ENCODE results near the gene HS3ST2. TPM values are rescaled to one million over a fixed set of nuclear protein-coding genes. Genes with fewer than 3 reads are reported as not detected.

HS3ST2 gene
- total RNA-seq, 1 donor from 2014 or later: 0.38 TPM

DNA sequence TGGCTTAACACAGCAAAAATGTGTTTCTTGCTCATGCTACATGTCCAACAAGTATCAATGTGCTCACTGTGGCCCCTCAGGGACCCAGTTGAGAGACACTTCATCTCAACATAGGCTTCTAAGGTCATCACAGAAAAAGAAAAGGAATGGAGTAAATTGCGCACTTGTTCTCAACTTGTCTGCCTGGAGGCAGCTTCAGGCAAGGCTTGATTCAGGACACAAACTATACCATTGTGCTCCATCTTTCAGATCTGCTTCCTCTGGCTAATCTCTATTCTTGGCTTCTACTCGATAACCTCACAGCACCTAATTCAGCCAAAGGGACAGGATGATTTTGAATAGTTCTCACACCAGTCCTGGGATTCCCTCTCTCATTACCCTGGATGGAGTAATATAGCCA is 35.6 kb downstream of the HS3ST2 start:
- Histone ChIP-seq H3K27ac (replicated peaks) (no peak overlapping the region), H3K27me3 (ENCODE audit: low read depth) (peaks cover 83% of the 10 kb centered on the region), H3K4me1 (no peaks in the 10 kb centered on the region), H3K36me3 (no peaks in the 10 kb centered on the region), H3K4me3 (no peak overlapping the region), H3K9me3 (replicated peaks) (no peaks in the 10 kb centered on the region)
- intact Hi-C loops (cut with micrococcal nuclease): no loop called here
- no peak for DNase-seq
- TF ChIP-seq, protein P1, sequence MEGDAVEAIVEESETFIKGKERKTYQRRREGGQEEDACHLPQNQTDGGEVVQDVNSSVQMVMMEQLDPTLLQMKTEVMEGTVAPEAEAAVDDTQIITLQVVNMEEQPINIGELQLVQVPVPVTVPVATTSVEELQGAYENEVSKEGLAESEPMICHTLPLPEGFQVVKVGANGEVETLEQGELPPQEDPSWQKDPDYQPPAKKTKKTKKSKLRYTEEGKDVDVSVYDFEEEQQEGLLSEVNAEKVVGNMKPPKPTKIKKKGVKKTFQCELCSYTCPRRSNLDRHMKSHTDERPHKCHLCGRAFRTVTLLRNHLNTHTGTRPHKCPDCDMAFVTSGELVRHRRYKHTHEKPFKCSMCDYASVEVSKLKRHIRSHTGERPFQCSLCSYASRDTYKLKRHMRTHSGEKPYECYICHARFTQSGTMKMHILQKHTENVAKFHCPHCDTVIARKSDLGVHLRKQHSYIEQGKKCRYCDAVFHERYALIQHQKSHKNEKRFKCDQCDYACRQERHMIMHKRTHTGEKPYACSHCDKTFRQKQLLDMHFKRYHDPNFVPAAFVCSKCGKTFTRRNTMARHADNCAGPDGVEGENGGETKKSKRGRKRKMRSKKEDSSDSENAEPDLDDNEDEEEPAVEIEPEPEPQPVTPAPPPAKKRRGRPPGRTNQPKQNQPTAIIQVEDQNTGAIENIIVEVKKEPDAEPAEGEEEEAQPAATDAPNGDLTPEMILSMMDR (IDR thresholded peaks at IDR 0.05; ENCODE audit: borderline replicate concordance): no peak

DNA sequence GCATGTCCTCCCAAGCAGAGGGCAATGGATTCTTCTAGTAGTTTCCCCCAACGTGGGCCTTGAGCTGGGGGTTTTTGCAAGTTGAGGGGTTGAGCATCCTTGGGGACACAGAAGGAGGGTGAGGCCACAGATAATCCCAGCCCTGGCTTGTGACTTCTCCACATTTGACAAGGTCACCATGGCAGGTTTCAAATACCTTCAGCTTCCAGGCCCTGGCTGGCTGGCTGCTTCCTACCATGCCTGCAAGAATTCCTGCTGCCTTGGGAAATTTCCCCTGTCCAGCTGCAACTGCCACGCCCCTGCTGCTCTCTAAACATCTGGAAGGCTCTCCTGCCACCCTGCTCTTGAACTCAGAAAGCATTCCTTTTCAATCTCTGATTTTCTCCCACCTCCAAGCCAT is 41.3 kb downstream of the HS3ST2 start:
- intact Hi-C loops (cut with micrococcal nuclease): no loop called here
- Histone ChIP-seq H3K27ac (replicated peaks) (no peak overlapping the region), H3K4me1 (no peaks in the 10 kb centered on the region), H3K27me3 (ENCODE audit: low read depth) (peaks cover 40% of the 10 kb centered on the region), H3K4me3 (no peak overlapping the region), H3K9me3 (replicated peaks) (no peaks in the 10 kb centered on the region), H3K36me3 (no peaks in the 10 kb centered on the region)
- TF ChIP-seq, protein P1 (IDR thresholded peaks at IDR 0.05; ENCODE audit: borderline replicate concordance): no peak
- DNase-seq: no peak

DNA sequence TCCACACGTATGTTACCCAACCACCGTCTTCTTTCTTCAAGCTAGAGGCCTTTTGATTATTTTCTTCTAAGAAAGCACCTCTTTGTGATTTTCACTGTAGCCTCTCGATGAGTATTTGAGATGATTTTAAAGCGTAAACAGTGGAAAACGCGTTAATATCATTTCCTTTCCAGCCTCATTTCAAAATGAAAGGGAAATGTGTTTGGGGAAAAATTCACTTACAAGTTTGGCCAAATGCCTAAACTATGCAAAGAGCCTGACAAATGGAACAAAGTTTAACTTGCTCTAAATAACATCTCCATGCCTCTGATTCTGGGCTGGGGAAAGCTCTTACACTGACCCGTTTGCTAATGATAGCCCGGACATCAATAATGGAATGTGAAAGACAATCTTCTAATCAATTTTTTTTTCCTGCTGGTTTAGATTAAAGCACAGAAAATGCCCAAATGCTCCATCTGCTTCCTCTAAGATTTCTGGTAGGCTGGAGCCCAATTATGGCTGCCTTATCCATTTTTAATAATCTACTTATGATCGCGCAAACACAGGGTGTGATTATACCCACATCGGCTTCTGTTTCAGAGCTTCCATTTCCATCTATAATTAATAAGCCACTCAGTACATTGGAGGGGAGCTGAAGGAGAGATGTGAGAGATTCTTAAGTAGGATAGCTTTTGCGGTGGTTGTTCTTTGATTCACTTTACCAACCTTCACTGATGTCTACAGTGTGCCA is 43.5 kb downstream of the HS3ST2 start:
- H3K4me3 ChIP-seq: no peak overlapping the region
- intact Hi-C loops (cut with micrococcal nuclease): no loop called here
- no peak overlapping the region for H3K27ac ChIP-seq (replicated peaks)
- DNase-seq: no peak
- peaks cover 38% of the 10 kb centered on the region for H3K27me3 ChIP-seq (ENCODE audit: low read depth)
- H3K9me3 ChIP-seq (replicated peaks): no peaks in the 10 kb centered on the region
- H3K36me3 ChIP-seq: no peaks in the 10 kb centered on the region
- H3K4me1 ChIP-seq: no peaks in the 10 kb centered on the region
- TF ChIP-seq, protein P1 (IDR thresholded peaks at IDR 0.05; ENCODE audit: borderline replicate concordance): no peak

DNA sequence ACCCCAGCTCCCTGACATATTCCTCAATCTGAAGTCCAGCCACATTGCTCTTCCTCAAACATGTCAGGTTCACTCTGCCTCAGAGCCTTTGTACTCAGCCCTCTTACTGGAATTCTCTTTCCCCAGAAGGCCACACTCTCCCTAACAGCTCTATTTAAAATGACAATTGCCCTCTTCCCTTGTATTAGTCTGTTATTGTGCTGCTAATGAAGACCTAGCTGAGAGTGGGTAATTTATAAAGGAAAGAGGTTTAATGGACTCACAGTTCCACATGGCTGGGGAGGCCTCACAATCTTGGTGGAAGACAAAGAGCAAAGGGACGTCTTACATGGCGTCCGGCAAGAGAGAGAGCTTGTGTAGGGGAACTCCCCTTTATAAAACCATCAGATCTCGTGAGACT is 46.0 kb downstream of the HS3ST2 start:
- no peak for DNase-seq
- intact Hi-C loops (cut with micrococcal nuclease): no loop called here
- TF ChIP-seq, protein P1 (IDR thresholded peaks at IDR 0.05; ENCODE audit: borderline replicate concordance): no peak
- H3K4me3 ChIP-seq: no peak overlapping the region
- no peaks in the 10 kb centered on the region for H3K9me3 ChIP-seq (replicated peaks)
- H3K36me3 ChIP-seq: no peaks in the 10 kb centered on the region
- H3K27ac ChIP-seq (replicated peaks): no peak overlapping the region
- peaks cover 42% of the 10 kb centered on the region for H3K27me3 ChIP-seq (ENCODE audit: low read depth)
- H3K4me1 ChIP-seq: no peaks in the 10 kb centered on the region

DNA sequence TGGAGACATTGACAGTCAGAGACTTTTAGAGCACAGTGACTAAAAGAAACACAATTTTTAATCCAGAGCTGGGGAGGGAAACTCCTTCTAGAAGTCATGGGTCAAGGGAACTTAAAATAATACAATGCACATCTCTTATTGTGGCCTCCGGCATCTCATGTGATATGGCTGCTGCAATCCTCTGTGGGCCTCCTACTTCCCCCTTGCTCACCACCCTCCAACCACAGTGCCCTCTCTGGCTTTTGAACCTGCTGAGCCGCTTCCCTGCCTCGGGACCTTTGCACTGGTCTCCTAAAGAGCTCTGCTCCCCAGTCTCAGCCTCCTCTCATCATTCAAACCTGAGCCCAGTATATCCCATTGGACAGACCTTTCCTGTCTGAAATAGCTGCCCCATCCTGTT is 47.6 kb downstream of the HS3ST2 start:
- intact Hi-C loops (cut with micrococcal nuclease): no loop called here
- H3K36me3 ChIP-seq: no peaks in the 10 kb centered on the region

More for the DNA sequence above, 47.6 kb downstream of the HS3ST2 start:
- Histone ChIP-seq H3K4me1 (no peaks in the 10 kb centered on the region), H3K4me3 (no peak overlapping the region), H3K27ac (replicated peaks) (no peak overlapping the region), H3K27me3 (ENCODE audit: low read depth) (peaks cover 41% of the 10 kb centered on the region), H3K9me3 (replicated peaks) (no peaks in the 10 kb centered on the region)
- TF ChIP-seq, protein P1 (IDR thresholded peaks at IDR 0.05; ENCODE audit: borderline replicate concordance): no peak
- DNase-seq: no peak
